NB4 (cell line): ENCODE data around the gene PCDHGA10.
A peak's percentile ranks its signal among the peaks of the same experiment; 100 is the strongest.

Source experiments
- TF ChIP-seq, protein P1 (sequence below): IDR thresholded peaks from one replicate; pipeline ENCODE4 v1.5.1; 2012; ENCODE audit warnings: low read depth, low read length
- TF ChIP-seq, protein P2 (sequence below): IDR thresholded peaks from 2 replicates; pipeline ENCODE4 v1.6.1; 2011; ENCODE audit warnings: low read depth, low read length

DNA sequence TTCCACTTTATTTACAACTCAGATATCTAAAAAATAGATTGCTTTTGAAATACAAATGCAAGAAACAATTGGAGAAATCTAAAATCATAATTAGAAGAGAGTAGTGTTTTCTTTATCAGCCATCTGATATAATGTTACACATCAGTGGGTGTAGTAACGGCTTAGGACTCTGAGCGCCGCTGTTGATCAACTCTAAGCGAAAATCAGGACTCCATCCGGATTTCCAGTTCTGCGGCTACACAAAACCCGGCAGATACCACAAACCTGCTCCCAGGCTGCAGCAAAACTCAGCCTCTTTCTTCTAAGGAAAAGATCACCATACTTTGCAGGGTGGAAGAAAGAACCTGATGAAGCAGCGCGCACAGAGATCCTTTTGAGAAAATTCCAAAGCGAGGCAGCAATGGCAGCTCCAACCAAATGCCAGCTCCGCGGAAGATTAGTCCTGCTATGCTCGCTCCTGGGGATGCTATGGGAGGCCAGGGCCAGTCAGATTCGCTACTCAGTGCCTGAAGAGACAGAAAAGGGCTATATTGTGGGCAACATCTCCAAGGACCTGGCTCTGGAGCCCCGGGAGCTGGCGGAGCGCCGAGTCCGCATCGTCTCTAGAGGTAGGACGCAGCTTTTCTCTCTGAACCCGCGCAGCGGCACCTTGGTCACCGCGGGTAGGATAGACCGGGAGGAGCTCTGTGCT lies 10.1 kb upstream of the PCDHGA10 start, which contains the start of gene PCDHGA9:
- TF ChIP-seq, protein P1, sequence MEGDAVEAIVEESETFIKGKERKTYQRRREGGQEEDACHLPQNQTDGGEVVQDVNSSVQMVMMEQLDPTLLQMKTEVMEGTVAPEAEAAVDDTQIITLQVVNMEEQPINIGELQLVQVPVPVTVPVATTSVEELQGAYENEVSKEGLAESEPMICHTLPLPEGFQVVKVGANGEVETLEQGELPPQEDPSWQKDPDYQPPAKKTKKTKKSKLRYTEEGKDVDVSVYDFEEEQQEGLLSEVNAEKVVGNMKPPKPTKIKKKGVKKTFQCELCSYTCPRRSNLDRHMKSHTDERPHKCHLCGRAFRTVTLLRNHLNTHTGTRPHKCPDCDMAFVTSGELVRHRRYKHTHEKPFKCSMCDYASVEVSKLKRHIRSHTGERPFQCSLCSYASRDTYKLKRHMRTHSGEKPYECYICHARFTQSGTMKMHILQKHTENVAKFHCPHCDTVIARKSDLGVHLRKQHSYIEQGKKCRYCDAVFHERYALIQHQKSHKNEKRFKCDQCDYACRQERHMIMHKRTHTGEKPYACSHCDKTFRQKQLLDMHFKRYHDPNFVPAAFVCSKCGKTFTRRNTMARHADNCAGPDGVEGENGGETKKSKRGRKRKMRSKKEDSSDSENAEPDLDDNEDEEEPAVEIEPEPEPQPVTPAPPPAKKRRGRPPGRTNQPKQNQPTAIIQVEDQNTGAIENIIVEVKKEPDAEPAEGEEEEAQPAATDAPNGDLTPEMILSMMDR = peak; percentile 11
- TF ChIP-seq, protein P2, sequence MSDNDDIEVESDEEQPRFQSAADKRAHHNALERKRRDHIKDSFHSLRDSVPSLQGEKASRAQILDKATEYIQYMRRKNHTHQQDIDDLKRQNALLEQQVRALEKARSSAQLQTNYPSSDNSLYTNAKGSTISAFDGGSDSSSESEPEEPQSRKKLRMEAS = no peak
